LNCaP clone FGC (cell line): ENCODE measurements around the gene ENTPD7.
"Not testable (repeated sequence)": the region's sequence is repeated elsewhere in the genome, so short reads cannot be mapped to it uniquely, and the experiment has no call there.

Experiments
- DNase-seq: peaks from one replicate; pipeline ENCODE4 v3.0.0-alpha.2; 2011; ENCODE audit warnings: low read depth
- H3K4me3 ChIP-seq: 2 replicates; pipeline ENCODE4 v1.5.1; 2011; ENCODE audit warnings: mild to moderate bottlenecking, low read depth, low read length, control low read depth
- CTCF ChIP-seq: IDR thresholded peaks from 2 replicates; pipeline ENCODE4 v1.5.1; 2012; ENCODE audit warnings: mild to moderate bottlenecking; ENCODE audit not compliant: control insufficient read depth, insufficient read depth; ENCODE audit errors: extremely low read depth

Gene ENTPD7

GRCh38 chr10:99731306-99732032, 72.2 kb downstream of the ENTPD7 start:
- TF ChIP-seq CTCF: no peak
- H3K4me3 ChIP-seq: peak overlapping the region; percentile 81
- DNase-seq: no peak

- DNase-seq: peak; percentile 78
- peak within 1 kb of the TSS; percentile 81 for H3K4me3 ChIP-seq
- TF ChIP-seq CTCF: peak; percentile 27; the same call in 1 of the 2 replicates
Measured at GRCh38 chr10:99732033-99732842, 72.9 kb downstream of the ENTPD7 start, which contains the start of the genes COX15 and CUTC. Gene COX15 (minus strand): TSS chr10:99732127. CDS start chr10:99732049, 78 bp downstream. Gene CUTC (plus strand): TSS chr10:99732234. CDS start chr10:99732349, 115 bp downstream.

DNA sequence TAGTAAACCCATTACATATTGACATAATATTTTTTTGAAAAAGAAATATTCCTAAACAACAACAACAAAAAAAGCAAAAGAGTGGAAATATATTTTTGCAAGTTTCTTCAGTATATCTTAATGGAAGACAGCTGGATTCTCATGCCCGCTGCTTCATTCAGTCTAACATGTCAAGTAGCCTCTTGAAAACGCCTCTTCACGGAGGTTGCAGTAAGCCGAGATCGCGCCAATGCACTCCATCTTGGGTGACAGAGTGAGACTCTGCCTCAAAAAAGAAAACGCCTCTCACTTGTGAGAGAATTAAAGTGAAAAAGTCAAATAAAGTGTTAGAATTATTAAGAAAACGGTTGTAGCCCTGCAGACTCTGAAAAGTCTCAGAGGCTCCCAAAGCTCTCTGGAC, 74.1 kb downstream of the ENTPD7 start:
- H3K4me3 ChIP-seq: peak overlapping the region; percentile 81
- TF ChIP-seq CTCF: no peak
- DNase-seq: no peak

GRCh38 chr10:99734111-99734510, 74.8 kb downstream of the ENTPD7 start:
- not testable (repeated sequence) for H3K4me3 ChIP-seq, DNase-seq

DNA sequence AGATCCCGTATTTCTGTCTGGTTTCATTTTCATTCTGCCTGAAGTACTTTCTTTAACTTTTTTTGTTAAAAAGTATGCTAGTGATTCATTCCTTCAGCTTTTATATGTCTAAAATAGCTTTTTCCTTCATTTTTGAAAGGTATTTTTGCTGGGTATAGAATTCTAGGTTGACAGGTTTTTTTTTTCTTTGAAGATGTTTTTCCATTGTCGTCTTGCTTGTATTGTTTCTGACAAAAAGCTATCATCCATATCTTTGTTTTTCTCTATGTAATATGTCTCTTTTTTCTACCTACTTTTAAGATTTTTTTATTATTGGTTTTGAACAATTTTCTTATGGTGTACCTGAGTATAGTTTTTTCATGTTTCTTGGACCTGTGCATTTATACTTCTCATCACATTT, 81.0 kb downstream of the ENTPD7 start:
- no peak for DNase-seq
- no peak overlapping the region for H3K4me3 ChIP-seq
- TF ChIP-seq CTCF: no peak

GRCh38 chr10:99740933-99741559, 81.7 kb downstream of the ENTPD7 start:
- no peak for TF ChIP-seq CTCF
- no peak overlapping the region for H3K4me3 ChIP-seq
- DNase-seq: no peak

- no peak for DNase-seq
Measured at GRCh38 chr10:99742254-99742653, 82.9 kb downstream of the ENTPD7 start.

More at GRCh38 chr10:99742254-99742653, 82.9 kb downstream of the ENTPD7 start:
- TF ChIP-seq CTCF: no peak
- H3K4me3 ChIP-seq: no peak overlapping the region
